ENCODE results near the gene PROM1. TPM values are rescaled to one million over a fixed set of nuclear protein-coding genes. Genes with fewer than 3 reads are reported as not detected.

The PROM1 gene
- polyA plus RNA-seq, 1 donor from 2014 or later: 1.1 TPM

DNA sequence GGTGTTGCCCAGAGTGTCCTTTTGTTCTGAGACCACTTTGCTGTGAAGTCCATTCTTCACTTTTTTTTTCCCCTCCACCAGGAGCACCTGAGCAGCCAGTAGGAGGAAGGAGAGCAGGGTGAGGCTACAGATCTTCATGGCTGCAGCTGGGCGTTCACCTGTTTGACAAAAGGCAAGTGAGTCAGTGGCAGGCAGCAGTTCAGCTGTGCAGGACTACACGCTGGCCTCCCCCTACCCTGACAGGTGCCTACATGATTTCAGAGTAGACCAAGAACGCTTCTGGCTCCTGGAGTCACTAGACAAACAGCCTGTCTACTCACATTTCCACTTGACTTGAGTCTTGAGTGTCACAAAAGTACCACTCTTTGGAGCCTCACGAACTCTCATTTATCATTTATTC, 147.3 kb downstream of the PROM1 start:
- Histone ChIP-seq H3K27ac (ENCODE audit: low read length) (no peak overlapping the region), H3K9me3 (ENCODE audit: low read length) (no peaks in the 10 kb centered on the region), H2AFZ (ENCODE audit: low read depth, low read length) (no peak overlapping the region), H3K79me2 (replicated peaks; ENCODE audit: insufficient read depth, low read length) (no peaks in the 10 kb centered on the region), H4K20me1 (ENCODE audit: insufficient read depth) (no peaks in the 10 kb centered on the region), H3K9me2 (ENCODE audit: insufficient read depth, low read length) (no peaks in the 10 kb centered on the region), H3K36me3 (ENCODE audit: insufficient read depth, low read length) (no peaks in the 10 kb centered on the region), H3K9ac (ENCODE audit: low read length) (no peak overlapping the region), H3K27me3 (ENCODE audit: insufficient read depth, low read depth, low read length) (no peaks in the 10 kb centered on the region), H3F3A (ENCODE audit: insufficient read depth, low read length, poor library complexity, severe bottlenecking) (no peaks in the 10 kb centered on the region), H3K4me3 (ENCODE audit: low read length) (no peak overlapping the region), H3K4me2 (ENCODE audit: low read length) (no peak overlapping the region)
- no peak for TF ChIP-seq TAF1 (IDR thresholded peaks at IDR 0.05; ENCODE audit: low read depth)
- no peak for TF ChIP-seq RAD21 (conservative IDR thresholded peaks at IDR 0.05)
- TF ChIP-seq POLR2AphosphoS5 (IDR thresholded peaks at IDR 0.05): no peak
- TF ChIP-seq MXI1 (conservative IDR thresholded peaks at IDR 0.05; ENCODE audit: poor library complexity, severe bottlenecking): no peak
- no peak for TF ChIP-seq EP300 (conservative IDR thresholded peaks at IDR 0.05; ENCODE audit: poor library complexity, severe bottlenecking)
- no peak for TF ChIP-seq SMC3 (conservative IDR thresholded peaks at IDR 0.05; ENCODE audit: poor library complexity)
- TF ChIP-seq, protein P1, sequence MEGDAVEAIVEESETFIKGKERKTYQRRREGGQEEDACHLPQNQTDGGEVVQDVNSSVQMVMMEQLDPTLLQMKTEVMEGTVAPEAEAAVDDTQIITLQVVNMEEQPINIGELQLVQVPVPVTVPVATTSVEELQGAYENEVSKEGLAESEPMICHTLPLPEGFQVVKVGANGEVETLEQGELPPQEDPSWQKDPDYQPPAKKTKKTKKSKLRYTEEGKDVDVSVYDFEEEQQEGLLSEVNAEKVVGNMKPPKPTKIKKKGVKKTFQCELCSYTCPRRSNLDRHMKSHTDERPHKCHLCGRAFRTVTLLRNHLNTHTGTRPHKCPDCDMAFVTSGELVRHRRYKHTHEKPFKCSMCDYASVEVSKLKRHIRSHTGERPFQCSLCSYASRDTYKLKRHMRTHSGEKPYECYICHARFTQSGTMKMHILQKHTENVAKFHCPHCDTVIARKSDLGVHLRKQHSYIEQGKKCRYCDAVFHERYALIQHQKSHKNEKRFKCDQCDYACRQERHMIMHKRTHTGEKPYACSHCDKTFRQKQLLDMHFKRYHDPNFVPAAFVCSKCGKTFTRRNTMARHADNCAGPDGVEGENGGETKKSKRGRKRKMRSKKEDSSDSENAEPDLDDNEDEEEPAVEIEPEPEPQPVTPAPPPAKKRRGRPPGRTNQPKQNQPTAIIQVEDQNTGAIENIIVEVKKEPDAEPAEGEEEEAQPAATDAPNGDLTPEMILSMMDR (IDR thresholded peaks at IDR 0.05; ENCODE audit: poor library complexity, severe bottlenecking): no peak
- TF ChIP-seq EZH2 (IDR thresholded peaks at IDR 0.05; ENCODE audit: borderline replicate concordance, insufficient read depth, low read length, poor library complexity, severe bottlenecking): no peak
- TF ChIP-seq, protein P2, sequence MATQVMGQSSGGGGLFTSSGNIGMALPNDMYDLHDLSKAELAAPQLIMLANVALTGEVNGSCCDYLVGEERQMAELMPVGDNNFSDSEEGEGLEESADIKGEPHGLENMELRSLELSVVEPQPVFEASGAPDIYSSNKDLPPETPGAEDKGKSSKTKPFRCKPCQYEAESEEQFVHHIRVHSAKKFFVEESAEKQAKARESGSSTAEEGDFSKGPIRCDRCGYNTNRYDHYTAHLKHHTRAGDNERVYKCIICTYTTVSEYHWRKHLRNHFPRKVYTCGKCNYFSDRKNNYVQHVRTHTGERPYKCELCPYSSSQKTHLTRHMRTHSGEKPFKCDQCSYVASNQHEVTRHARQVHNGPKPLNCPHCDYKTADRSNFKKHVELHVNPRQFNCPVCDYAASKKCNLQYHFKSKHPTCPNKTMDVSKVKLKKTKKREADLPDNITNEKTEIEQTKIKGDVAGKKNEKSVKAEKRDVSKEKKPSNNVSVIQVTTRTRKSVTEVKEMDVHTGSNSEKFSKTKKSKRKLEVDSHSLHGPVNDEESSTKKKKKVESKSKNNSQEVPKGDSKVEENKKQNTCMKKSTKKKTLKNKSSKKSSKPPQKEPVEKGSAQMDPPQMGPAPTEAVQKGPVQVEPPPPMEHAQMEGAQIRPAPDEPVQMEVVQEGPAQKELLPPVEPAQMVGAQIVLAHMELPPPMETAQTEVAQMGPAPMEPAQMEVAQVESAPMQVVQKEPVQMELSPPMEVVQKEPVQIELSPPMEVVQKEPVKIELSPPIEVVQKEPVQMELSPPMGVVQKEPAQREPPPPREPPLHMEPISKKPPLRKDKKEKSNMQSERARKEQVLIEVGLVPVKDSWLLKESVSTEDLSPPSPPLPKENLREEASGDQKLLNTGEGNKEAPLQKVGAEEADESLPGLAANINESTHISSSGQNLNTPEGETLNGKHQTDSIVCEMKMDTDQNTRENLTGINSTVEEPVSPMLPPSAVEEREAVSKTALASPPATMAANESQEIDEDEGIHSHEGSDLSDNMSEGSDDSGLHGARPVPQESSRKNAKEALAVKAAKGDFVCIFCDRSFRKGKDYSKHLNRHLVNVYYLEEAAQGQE (IDR thresholded peaks at IDR 0.05; ENCODE audit: borderline replicate concordance): no peak

DNA sequence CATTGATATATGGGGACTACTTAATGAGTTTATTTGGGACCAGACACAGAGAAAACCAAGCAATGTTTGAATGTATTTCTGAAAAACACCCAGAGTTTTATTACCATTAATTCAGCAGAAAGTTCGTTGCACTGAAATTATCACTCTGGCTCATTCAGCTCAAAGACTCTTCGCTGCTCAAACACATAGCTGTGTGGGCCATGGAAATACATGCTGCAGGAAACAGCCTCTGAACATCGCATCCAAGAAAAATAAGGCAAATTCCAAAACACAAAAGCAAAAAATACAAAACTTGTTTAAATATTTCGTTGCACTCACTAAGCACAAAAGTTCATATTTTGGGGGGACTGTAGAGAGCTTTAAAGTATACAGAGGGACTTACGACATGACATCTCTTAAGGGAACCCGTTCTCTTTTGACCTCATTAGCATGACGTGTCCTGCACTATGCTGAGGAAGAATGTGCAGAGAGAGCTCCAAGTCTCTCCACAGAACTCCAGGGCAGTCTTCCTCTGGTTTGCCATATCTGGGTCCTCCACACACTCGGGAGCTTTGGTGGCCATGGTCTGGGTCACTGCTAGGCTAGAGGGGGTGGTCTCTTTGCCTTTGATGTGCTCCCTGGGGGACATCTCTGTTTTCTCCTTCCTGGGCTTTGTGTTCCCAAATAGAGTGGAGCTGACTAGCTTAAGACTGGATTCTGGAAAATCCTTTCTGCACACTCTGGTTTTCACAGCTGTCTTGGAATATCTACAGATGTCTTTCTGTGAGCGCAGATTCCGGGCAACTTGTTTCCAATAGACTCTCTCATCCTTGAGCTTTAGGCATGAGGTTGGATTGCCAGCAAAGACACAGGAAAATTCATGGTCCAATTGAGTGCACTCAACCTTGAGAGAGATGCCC, 148.1 kb downstream of the PROM1 start:
- no peaks in the 10 kb centered on the region for H3K9me3 ChIP-seq (ENCODE audit: low read length)
- H3K4me3 ChIP-seq (ENCODE audit: low read length): no peak overlapping the region
- no peak overlapping the region for H3K9ac ChIP-seq (ENCODE audit: low read length)
- H3F3A ChIP-seq (ENCODE audit: insufficient read depth, low read length, poor library complexity, severe bottlenecking): no peaks in the 10 kb centered on the region
- TF ChIP-seq SMC3 (conservative IDR thresholded peaks at IDR 0.05; ENCODE audit: poor library complexity): no peak
- TF ChIP-seq TAF1 (IDR thresholded peaks at IDR 0.05; ENCODE audit: low read depth): no peak
- TF ChIP-seq MXI1 (conservative IDR thresholded peaks at IDR 0.05; ENCODE audit: poor library complexity, severe bottlenecking): no peak
- TF ChIP-seq, protein P2 (IDR thresholded peaks at IDR 0.05; ENCODE audit: borderline replicate concordance): no peak
- no peak for TF ChIP-seq EZH2 (IDR thresholded peaks at IDR 0.05; ENCODE audit: borderline replicate concordance, insufficient read depth, low read length, poor library complexity, severe bottlenecking)
- no peak for TF ChIP-seq RAD21 (conservative IDR thresholded peaks at IDR 0.05)
- TF ChIP-seq POLR2AphosphoS5 (IDR thresholded peaks at IDR 0.05): no peak
- no peak for TF ChIP-seq EP300 (conservative IDR thresholded peaks at IDR 0.05; ENCODE audit: poor library complexity, severe bottlenecking)
- TF ChIP-seq, protein P1 (IDR thresholded peaks at IDR 0.05; ENCODE audit: poor library complexity, severe bottlenecking): no peak
- H3K79me2 ChIP-seq (replicated peaks; ENCODE audit: insufficient read depth, low read length): no peaks in the 10 kb centered on the region
- no peak overlapping the region for H3K27ac ChIP-seq (ENCODE audit: low read length)
- no peak overlapping the region for H3K4me2 ChIP-seq (ENCODE audit: low read length)
- H3K27me3 ChIP-seq (ENCODE audit: insufficient read depth, low read depth, low read length): no peaks in the 10 kb centered on the region
- H3K9me2 ChIP-seq (ENCODE audit: insufficient read depth, low read length): no peaks in the 10 kb centered on the region
- no peaks in the 10 kb centered on the region for H4K20me1 ChIP-seq (ENCODE audit: insufficient read depth)
- no peaks in the 10 kb centered on the region for H3K36me3 ChIP-seq (ENCODE audit: insufficient read depth, low read length)
- no peak overlapping the region for H2AFZ ChIP-seq (ENCODE audit: low read depth, low read length)
